ENCODE data around the gene SMG9.
"Not testable (repeated sequence)": the region's sequence is repeated elsewhere in the genome, so short reads cannot be mapped to it uniquely, and the experiment has no call there.

Gene SMG9

DNA sequence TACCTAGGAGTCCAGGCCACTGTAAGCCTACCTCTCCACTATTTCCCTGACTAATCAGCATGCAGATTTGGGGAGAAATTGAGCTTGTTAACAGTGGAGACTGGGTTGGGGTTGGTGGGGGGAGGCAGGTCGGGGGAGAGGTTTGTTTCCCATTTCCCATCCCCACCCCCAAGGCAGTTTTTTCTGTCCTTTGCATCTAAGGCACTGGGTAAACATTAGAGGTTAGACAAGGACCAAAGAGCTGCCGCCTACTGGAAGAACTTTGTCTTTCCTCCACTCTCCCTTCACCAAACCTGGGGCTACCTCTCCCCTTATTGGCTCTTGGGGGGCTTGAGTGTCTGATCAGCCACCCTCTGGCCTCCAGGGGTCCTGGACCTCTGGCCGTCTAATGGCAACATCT lies 25.1 kb upstream of the SMG9 start:
- DNase-seq (ENCODE audit: low spot score): peak; percentile 45

DNA sequence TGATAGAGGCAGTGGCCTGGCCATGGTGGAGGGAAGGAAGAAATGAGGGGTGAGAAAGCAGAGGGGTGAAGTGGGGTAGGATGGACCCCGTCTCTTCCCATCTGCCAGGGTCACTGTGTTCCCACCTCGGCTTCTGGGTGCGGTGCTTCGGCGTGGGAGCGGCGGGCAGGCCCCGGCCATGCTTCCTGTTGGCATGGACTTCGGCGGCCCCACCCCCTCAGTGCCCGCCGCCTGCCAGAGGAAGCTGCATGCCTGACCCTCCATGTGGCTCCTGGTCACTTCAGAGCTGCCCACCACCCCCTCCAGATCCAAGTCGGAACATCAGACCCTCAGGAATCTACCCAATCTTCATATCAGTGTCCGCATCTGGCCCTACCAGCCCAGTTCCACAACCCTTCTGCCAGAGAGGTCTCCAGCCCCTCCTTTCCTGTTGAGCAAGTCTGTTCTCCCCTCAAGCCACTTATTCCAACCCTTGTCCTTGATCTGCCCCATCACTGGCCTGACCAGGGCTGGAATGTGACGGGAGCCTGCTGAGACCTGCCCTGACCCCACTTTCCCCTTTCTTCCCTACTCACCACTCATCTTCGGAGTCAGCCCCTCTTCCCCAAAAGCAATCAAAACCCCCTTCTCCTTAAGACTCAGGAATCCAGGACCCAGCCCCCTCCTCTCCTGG lies 24.5 kb upstream of the SMG9 start:
- DNase-seq (ENCODE audit: low spot score): no peak

DNA sequence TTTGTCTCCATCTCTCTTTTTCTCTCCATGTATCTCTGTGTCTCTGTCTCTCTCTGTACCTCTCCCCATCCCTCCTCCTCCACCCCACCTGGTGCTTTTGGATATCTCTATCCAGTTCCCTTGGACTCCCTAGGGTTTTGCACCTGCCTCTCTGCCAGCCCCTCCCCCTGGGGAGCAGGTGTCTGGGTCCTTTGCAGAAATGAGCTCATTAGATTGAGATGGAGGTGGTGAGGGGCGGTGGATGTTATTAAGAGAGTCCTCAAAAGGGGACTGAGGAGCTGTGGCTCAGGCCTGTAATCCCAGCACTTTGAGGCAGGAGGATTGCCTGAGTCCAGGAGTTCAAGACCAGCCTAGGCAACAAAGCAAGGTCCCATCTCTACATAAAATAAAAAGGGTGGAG lies 23.9 kb upstream of the SMG9 start:
- DNase-seq (ENCODE audit: low spot score): no peak

DNA sequence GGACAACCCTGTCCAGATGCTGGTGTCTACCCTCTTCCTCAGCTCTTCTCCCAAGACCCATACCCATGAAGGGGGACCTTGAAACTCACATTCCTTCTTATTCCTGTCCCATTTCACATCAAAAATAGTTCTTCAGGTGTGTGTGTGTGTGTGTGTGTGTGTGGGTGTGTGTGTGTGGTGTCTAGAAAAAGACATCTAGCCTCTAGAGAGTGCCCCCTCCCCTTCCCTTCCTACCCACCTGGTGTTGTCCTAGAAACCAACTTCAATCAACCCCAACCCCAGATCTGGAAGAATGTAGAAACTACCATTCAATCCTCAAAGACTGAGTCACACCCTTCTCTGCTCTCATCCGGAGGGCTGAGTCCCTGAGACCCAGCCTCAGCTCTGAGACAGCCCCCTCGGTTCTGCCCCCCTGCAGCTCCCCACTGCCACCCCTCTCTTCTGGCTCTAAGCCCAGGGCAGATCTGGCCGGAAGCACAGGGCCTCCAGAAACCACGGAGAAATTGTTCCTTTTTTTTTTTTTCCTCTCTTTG lies 22.5 kb upstream of the SMG9 start:
- DNase-seq (ENCODE audit: low spot score): no peak

DNA sequence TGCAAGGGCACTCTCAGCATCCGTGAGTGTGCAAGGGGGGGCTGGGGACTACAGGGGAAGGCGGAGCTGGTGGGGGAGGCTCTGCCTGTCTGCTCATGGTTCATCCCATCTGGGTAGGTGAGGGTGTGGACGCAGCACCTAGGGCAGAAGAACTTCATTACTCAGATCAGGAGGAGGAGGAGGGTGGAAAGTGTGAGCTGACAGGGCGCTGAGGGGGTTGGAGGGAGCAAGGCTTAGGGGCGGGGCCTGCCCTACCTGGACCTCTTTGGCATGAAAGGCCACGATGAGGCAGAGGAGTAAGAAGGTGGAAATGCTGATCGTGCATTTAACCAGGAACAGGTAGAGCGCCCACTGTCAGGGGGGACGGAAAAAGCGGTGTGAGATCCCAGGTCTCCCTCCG lies 21.5 kb upstream of the SMG9 start:
- peak; percentile 52 for DNase-seq (ENCODE audit: low spot score)

DNA sequence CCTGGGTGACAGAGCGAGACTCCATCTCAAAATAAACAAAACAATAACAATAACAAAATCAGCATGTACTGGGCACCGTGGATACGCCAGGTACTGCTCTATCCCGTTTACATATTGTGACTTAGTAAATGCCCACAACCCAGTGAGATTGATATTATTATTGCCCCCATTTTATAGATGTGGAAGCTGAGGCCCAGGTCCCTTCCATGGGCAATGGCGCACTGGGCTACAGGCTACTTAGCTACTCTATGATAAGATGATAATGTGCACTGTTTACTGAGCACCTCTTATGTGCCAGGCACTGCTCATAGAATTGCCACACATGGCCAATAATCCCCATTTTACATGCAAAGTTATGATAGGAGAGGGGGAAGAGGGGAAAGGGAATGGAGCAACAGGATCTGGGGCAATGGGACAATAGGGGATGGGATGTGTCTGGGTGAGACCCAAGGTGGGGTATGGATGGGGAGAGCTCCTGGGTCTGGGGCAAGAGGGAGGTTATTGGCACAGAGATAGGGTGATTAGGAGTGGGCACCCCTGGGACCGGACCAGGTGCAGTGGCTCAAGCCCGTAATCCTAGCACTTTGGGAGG lies 20.6 kb upstream of the SMG9 start:
- DNase-seq (ENCODE audit: low spot score): no peak

DNA sequence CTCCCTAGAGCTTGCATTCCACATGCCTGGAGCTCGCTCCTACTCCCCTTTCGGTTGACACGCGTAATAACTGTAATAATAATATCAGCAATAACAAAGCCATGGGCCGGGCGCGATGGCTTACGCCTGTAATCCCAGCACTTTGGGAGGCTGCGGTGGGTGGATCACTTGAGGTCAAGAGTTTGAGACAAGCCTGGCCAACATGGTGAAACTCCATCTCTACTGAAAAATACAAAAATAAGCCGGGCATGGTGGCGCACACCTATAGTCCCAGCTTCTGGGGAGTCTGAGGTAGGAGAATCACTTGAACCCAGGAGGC lies 20.1 kb upstream of the SMG9 start:
- not testable (repeated sequence) for DNase-seq (ENCODE audit: low spot score)

DNA sequence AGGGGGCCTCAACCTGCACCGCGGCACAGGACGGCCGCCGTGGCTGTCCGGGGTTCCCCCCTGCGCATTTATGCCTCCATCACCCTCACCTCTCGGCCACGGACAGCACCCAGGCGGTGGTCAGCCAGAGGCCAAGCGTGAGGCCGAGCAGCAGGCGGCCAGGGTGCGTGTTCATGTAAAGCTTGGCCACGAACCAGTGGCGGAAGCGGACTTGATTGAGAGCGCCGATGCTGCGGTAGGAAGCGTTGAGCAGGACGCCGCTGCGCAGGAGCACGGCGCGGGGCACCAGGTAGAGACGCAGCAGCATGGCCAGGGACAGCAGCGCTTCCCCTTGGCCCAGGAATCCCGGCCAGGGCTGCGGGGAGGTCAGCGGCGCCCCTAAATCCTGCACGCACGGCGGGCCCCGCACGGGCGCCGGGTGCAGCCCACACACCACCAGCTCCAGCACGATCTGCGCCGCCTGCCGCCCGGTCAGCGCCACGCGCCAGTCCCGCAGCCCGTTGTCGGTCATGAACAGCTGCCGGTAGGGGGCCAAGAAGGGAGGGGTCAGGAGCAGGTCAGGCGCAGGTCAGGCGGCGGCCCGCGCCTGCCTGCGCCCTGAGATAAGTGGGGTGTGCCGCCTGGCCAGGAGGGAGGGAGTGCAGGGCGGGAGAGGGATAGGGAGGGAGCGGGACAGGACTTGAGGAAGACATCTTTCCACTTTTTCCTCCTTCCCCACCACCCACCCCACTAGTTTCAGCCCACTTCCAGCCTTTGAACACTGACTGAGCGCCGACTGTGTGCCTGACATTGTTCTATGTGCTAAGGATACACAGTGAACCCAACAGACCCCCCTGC lies 19.6 kb upstream of the SMG9 start:
- no peak for DNase-seq (ENCODE audit: low spot score)

DNA sequence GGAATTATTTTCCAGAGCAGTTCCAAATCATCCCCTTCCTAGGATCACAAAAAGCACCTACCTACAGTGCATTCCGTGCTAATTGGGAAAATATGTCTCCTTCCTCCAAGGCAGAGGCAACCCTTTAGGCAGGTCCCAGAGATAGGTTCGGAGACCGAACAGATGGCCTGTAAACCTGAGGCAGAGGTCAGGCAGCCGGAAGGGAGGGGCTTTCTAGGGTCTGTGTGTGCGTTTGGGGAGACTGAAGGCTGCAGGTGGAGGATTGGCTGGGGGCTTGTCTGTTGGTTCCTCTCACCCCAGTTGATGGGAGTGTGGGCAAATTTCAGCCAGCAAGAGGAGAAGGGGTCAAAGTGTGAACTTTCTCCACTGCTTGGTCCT lies 19.0 kb upstream of the SMG9 start:
- DNase-seq (ENCODE audit: low spot score): no peak

DNA sequence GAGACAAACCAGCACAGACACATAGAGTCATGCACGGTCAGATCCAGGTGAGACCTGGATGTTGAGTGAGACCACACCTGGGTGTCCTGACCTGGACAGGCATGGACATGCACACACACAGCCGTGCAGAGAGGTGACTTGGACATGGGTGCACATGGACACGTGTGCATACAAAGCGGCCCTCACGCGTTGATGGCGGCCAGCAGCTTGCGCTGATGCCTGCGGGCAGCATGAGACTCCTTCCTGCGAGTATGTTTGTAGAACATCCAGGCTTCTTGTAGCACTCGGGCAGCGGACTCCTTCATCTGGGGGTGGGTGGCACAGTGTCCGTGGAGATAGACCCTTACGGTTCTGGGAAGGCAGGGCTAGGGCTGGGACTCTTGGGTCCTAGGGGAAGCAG lies 14.5 kb upstream of the SMG9 start:
- no peak for DNase-seq (ENCODE audit: low spot score)

DNA sequence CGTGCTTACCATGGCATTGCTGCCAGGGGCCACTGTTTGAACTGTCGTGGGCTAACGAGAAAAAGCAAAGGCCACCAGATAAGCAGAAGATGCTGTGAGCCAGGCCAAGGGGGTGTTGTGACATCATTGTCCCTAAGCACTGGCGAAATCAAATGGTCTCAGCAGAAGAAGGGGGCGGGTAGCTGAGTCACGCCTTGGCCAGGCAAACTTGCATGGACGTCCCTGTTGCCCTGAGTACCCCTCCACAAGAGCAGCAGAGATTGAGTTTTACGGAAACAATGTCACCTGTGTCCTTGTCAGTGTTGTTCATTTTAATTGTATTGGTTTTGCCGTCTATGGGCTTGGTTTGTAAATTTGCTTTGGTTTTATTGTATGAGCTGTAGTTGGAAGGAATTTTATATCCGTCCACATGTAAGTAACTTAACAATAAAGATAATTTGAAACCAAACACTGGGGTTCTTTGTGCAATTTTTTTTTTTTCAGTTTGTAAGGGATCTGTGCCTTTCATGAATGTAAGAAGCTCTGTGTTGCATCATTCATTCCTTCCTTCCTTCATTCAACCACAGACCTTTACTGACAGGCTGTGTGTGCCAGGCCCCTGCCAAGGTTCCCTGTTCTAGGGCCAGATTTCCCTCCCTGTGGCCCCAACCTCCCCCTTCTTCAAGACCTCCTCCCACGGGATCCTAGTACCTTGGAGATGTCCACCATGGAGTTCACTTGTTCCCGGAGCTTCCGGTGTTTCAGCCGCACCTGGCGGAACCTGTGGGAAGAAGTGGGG lies 13.7 kb upstream of the SMG9 start:
- DNase-seq (ENCODE audit: low spot score): no peak

DNA sequence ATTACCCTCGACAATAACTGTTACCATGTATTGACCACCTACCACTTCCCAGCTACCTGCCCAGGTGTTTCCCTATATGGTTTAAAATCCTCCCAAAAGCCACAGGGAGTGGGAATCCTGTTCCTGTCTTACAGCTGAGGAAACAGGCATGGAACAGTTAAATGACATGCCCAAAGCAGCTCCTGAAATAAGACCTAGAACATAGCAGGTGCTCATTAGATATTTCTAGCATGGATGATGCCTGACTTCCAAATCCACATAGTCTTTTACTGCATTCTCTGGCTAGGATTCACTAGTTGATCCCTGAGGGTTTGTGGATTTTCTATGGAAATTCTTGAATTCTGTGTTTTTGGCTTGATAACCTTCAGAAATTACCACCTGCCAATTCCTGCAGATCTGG lies 13.1 kb upstream of the SMG9 start:
- no peak for DNase-seq (ENCODE audit: low spot score)

DNA sequence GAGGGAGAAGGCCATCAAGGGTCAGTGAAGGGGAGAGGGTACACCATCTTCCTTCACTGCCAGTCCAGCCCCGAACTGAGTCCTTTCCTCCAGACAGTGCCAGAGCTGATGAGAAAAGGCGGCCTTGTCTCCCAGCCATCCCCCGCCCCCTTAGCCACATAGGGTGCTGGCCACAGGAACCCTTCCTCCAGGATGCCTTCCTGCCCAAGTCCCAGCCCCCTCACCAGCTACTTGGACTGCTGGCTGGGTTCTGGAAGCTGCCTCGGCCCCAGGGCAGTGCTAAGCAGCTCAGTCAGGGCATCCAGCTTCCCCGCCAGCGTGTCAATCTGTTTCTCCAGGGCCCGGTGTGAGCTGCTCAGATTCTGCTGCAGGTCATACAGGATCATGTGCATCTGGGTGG lies 12.6 kb upstream of the SMG9 start:
- DNase-seq (ENCODE audit: low spot score): no peak

DNA sequence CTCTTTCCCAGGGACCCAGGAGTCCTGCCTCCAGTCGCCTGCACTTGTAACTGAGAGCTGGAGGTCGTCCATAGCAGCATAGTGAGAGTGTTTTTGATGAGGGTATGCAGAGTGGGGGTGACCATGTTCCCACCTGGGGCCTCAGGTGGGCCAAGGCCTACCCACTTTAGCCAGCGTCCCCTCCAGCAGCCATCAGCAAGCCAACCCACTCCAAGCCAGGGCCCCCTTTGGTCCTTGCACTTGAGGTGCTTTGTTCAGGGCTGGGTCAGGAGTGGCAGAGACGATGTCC lies 11.9 kb upstream of the SMG9 start:
- no peak for DNase-seq (ENCODE audit: low spot score)

DNA sequence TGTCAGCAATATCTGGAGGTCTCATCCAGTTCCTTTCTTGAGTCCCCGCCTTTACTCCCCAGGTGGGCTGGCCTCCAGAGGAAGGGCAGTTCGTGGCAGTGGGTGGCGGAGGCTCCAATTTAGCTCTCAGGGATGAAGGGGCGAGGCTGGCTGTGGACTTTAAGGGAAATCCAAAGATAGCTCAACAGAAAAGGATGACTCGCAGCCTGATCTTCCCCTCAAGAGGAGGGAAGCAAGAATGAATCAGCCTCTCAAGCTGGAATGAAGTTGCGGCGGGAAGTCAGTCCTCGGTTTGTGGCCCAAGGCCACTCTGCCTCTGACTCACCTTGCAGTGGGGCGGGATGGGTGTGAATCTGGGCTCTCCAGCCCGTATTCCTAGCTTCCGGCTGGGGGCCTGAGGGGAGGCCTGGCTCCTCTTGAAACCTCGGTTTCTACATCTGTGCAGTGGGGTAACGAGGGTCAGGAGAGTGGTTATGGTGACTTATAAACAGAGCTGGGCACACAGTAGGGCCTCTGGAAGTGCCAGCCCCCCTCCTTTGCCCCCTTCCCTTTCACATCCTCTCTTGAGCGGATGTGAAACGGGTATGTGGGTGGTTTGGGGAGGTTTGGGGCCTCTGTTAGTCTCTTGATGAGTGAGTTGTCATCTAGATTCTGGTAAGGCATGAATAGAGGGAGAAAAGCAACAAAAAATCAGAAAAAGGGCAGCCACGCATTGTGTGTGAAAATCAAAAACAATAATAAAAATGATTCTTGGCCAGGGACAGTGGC lies 10.5 kb upstream of the SMG9 start:
- peak; percentile 95 for DNase-seq (ENCODE audit: low spot score)

DNA sequence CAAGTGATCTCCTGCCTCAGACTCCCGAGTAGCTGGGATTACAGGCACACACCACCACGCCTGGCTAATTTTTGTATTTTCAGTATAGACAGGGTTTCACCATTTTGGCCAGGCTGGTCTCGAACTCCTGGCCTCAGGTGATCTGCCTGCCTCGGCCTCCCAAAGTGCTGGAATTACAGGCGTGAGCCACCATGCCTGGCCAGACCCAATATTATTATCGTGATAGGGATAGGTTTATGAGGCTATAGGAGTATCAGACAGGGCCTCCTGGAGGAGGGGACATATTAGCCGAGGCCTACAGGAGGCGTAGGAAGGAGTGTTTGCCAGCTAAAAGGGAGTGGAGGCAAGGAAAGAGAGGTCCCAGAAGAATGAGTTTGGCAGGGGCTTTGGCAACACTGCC lies 9.9 kb upstream of the SMG9 start:
- DNase-seq (ENCODE audit: low spot score): not testable (repeated sequence)

DNA sequence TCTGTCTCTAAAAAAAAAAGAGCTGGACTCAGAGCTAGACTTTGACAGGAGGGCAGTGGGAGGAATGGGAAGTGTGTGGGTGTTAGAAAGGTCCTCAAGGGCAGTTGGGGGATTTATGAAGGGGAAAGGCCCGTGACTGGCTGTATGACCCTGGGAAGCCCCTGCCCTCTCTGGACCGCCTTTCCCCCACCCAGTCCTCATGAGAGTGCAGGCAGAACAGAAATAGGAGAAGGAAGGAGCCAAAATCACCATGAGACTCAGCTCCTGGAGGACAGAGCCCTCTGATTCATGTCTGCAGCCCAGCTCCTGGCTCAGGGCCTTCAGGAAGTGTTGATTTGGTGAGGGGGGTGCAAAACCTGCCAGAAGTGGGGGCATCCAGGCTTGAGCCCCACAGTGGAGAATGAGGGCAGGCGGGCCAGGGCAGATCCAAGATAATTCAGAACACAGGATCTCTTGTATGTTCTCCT lies 8.7 kb upstream of the SMG9 start:
- no peak for DNase-seq (ENCODE audit: low spot score)

DNA sequence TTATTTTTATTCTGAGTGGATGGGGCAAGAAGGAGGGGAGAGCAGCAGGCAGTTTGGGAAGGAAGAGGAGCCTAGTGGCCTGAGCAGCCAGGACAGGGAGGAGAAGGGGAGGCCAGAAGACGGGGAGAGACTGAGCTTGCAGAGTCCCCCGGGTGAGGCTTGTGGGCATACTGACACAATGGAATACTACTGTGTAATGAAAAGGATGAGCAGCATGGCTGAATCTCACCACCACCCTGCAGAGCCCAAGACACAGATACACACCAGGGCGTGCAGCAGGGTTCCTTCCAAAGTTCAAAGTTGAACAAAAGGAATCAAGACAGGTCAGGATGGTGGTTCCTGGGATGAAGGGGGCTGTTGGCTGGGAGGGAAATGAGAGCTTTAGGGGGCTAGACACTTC lies 8.1 kb upstream of the SMG9 start:
- no peak for DNase-seq (ENCODE audit: low spot score)

DNA sequence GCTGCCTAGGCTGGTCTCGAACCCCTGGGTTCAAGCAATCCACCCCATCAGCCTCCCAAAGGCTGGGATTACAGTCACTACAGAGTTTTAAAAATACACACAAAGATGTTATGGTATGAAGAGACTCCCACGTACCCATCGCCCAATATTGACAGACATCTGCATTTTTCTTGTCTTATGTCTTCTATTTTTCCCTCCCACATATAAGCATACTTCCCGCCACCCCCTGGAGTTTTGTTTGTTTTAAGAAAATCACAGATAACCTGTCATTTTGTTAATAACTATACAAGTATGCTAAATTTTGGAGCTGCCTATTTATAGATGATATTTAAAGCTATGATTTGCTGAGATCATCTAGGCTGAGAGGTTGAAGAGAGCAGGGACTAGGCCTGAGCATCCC lies 6.2 kb upstream of the SMG9 start:
- no peak for DNase-seq (ENCODE audit: low spot score)

DNA sequence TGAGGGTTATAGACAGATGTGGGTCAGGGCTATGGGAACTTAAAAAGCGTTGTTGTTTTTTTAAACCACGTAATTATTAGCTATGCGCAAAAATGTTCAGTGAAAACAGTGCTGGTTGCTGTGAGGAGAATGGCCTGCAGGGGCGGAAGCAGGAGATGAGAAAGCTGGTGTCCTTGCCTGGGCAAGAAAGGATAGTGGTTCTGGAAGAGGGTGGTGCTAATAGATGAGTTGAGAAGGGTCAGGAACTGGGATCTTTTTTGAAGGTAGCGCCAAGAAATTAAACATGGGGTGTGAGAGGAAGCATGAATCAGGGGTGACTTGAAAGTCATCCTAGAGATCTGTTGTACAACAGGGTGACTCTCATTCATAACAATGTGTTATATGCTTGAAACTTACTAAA lies 4.8 kb upstream of the SMG9 start:
- DNase-seq (ENCODE audit: low spot score): no peak

DNA sequence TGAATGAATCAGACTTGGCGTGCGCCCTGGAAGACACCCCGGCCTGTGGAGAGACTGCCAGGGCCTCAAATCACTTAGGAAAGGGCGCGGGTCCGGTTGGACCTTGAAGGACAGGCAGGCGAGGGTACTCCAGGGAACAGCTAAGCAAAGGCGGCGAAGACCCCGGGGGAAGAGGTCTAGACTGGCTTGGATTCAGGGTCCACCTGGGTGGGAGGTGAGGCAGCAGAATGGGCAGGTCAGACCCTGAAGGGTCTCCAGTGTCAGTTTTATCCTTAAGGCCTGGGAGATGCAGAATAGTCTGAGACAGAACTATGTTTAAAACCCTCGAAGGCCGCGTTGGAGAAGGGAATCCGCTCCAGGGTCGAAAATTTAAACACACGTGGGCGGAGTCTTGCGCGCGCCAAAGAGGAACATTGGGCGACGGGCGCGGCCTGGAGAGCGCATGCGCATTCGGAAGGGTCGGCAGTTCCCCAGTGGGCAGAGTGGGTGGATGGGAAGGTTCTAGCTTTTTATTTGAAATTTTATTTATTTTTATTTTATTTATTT lies 567 bp upstream of the SMG9 start:
- DNase-seq (ENCODE audit: low spot score): peak; percentile 88

DNA sequence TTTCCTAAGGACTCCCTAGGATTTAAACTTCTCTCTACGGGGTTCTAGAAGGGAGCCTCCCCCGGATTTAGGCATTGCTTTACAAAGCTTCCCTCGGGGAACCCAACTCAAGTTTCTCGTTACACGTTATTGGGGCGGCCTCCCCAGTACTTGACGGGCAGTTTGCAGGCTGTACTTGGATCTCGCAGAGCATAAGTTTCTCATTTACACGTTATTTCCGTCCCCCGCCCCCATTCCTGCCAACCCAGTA lies 584 bp downstream of the SMG9 start:
- no peak for DNase-seq (ENCODE audit: low spot score)
